PC-3 (cell line): ENCODE data around the gene MPC2. TPM values are rescaled to one million over a fixed set of nuclear protein-coding genes. Genes with fewer than 3 reads are reported as not detected.

Source experiments
- ATAC-seq: fragments of 200-7000 bp; cut with Tn5 transposase; 2 replicates; pipeline ENCODE4 v1.9.1; 2020; ENCODE audit warnings: mild to moderate bottlenecking, moderate library complexity
- BruUV-seq: library from RNA; stranded (reverse); fragments of 400-500 nt; replicated peaks from 2 replicates; lab custom pipeline; 2021; lab: Mats Ljungman, UMichigan
- CTCF ChIA-PET: fragments of 300-600 bp; sonication (Branson Sonifier 250); formaldehyde crosslinking; loops from one replicate; lab custom pipeline; 2022; ENCODE audit warnings: antibody characterized with exemption; lab: Charles Lee
- POLR2A ChIA-PET: fragments of 300-600 bp; sonication (Branson Sonifier 250); formaldehyde crosslinking; loops from one replicate; lab custom pipeline; 2022; ENCODE audit warnings: antibody characterized with exemption; ENCODE audit not compliant: unreplicated experiment; lab: Charles Lee
- DNase-seq: peaks from one replicate; pipeline ENCODE4 v3.0.0-alpha.2; 2015
- H2AFZ ChIP-seq: fragments of 300-600 bp; sonication (generic); 2 replicates; pipeline ENCODE4 v1.6.0; 2016; ENCODE audit warnings: antibody characterized with exemption, low read length
- H3F3A ChIP-seq: fragments of 300-600 bp; sonication (generic); one replicate; pipeline ENCODE4 v1.6.0; 2017; ENCODE audit warnings: antibody characterized with exemption, low read length, control low read depth, mild to moderate bottlenecking; ENCODE audit not compliant: unreplicated experiment
- H3K27ac ChIP-seq: fragments of 300-600 bp; sonication (generic); 2 replicates; pipeline ENCODE4 v1.5.1; 2016; ENCODE audit warnings: mild to moderate bottlenecking, low read length
- H3K27me3 ChIP-seq: fragments of 300-600 bp; sonication (generic); 2 replicates; pipeline ENCODE4 v1.6.1; 2016; ENCODE audit warnings: low read length, mixed read lengths
- H3K36me3 ChIP-seq: fragments of 300-600 bp; sonication (generic); 2 replicates; pipeline ENCODE4 v1.6.1; 2016; ENCODE audit warnings: low read depth, mixed run types, low read length, mixed read lengths
- H3K4me1 ChIP-seq: fragments of 300-600 bp; sonication (generic); 2 replicates; pipeline ENCODE4 v1.5.1; 2016; ENCODE audit warnings: low read length; ENCODE audit not compliant: insufficient read depth
- H3K4me2 ChIP-seq: fragments of 300-600 bp; sonication (generic); 2 replicates; pipeline ENCODE4 v1.6.0; 2016; ENCODE audit warnings: low read length
- H3K4me3 ChIP-seq: fragments of 300-600 bp; sonication (generic); 2 replicates; pipeline ENCODE4 v1.5.1; 2016; ENCODE audit warnings: mild to moderate bottlenecking, low read length, mixed read lengths
- H3K79me2 ChIP-seq: fragments of 300-600 bp; sonication (generic); 2 replicates; pipeline ENCODE4 v1.6.1; 2017; ENCODE audit warnings: low read length, mixed read lengths
- H3K9ac ChIP-seq: fragments of 300-600 bp; sonication (generic); 2 replicates; pipeline ENCODE4 v1.6.0; 2016; ENCODE audit warnings: mild to moderate bottlenecking, low read length
- H3K9me2 ChIP-seq: fragments of 300-600 bp; sonication (generic); replicated peaks from 2 replicates; pipeline ENCODE4 v1.6.1; 2016; ENCODE audit warnings: mixed run types, low read length, mixed read lengths
- H3K9me3 ChIP-seq: fragments of 300-600 bp; sonication (generic); 2 replicates; pipeline ENCODE4 v1.6.1; 2016; ENCODE audit warnings: low read length, mixed read lengths
- H4K20me1 ChIP-seq: fragments of 300-600 bp; sonication (generic); 2 replicates; pipeline ENCODE4 v1.6.1; 2016; ENCODE audit warnings: low read length, mixed read lengths
- CTCF ChIP-seq: fragments of 300-600 bp; sonication (generic); conservative IDR thresholded peaks from 2 replicates; pipeline ENCODE4 v1.5.1; 2017; ENCODE audit warnings: antibody characterized with exemption, low read depth, mild to moderate bottlenecking, low read length
- EZH2 ChIP-seq: fragments of 300-600 bp; sonication (generic); IDR thresholded peaks from one replicate; pipeline ENCODE4 v1.6.1; 2017; ENCODE audit warnings: antibody characterized with exemption, mild to moderate bottlenecking, low read length; ENCODE audit not compliant: unreplicated experiment
- EZH2phosphoT487 ChIP-seq: fragments of 300-600 bp; sonication (generic); IDR thresholded peaks from 2 replicates; pipeline ENCODE4 v1.6.1; 2018; ENCODE audit warnings: mild to moderate bottlenecking, antibody characterized with exemption, low read length, borderline replicate concordance
- intact Hi-C: fragments of 100-400 bp; cut with micrococcal nuclease; formaldehyde crosslinking; loops from 2 replicates; pipeline ENCODE4 v1.9.0; 2023
- total RNA-seq: library from RNA; depleted of rRNA; stranded (reverse); fragments of >200 nt; gene quantifications from 2 replicates; pipeline ENCODE4 v1.2.3, GENCODE V29; 2014

The MPC2 gene
- total RNA-seq, 1 experiment from 2014 or later: 60.8 TPM

- H3K36me3 ChIP-seq: no peaks in the 10 kb centered on the region
- no peak overlapping the region for H2AFZ ChIP-seq
- no peak for TF ChIP-seq CTCF
- no peak for TF ChIP-seq EZH2
- TF ChIP-seq EZH2phosphoT487: no peak
- ChIA-PET POLR2A (no interaction called here), CTCF (no interaction called here)
- peak overlapping the region; percentile 55 for H3K4me2 ChIP-seq
- BruUV-seq: no TSS peak
- no peaks in the 10 kb centered on the region for H3K9me3 ChIP-seq
- no peaks in the 10 kb centered on the region for H3F3A ChIP-seq
- no peaks in the 10 kb centered on the region for H3K79me2 ChIP-seq
- no peaks in the 10 kb centered on the region for H4K20me1 ChIP-seq
- H3K9ac ChIP-seq: no peak overlapping the region
- H3K4me1 ChIP-seq: peaks cover 16% of the 10 kb centered on the region
- ATAC-seq (peak; percentile 6), DNase-seq (no peak)
- intact Hi-C loops: no loop called here
- H3K27ac ChIP-seq: peak overlapping the region; percentile 71; the same call in 1 of the 2 replicates
- no peaks in the 10 kb centered on the region for H3K27me3 ChIP-seq
- no peak overlapping the region for H3K4me3 ChIP-seq
- H3K9me2 ChIP-seq: no peaks in the 10 kb centered on the region
Observed at GRCh38 chr1:167880580-167881021, 56.3 kb downstream of the MPC2 start.

GRCh38 chr1:167879508-167879907, 57.4 kb downstream of the MPC2 start:
- Histone ChIP-seq H3K36me3 (no peaks in the 10 kb centered on the region), H3K27me3 (no peaks in the 10 kb centered on the region), H3F3A (no peaks in the 10 kb centered on the region), H3K9me2 (no peaks in the 10 kb centered on the region), H3K4me1 (peaks cover 16% of the 10 kb centered on the region), H3K4me3 (no peak overlapping the region), H3K9ac (no peak overlapping the region), H3K79me2 (no peaks in the 10 kb centered on the region), H3K4me2 (no peak overlapping the region), H2AFZ (no peak overlapping the region), H4K20me1 (no peaks in the 10 kb centered on the region), H3K27ac (no peak overlapping the region), H3K9me3 (no peaks in the 10 kb centered on the region)
- no peak for ATAC-seq
- intact Hi-C loops: no loop called here
- no peak for DNase-seq
- no peak for TF ChIP-seq CTCF
- TF ChIP-seq EZH2: no peak
- no peak for TF ChIP-seq EZH2phosphoT487
- POLR2A ChIA-PET: no interaction called here
- no TSS peak for BruUV-seq
- CTCF ChIA-PET: no interaction called here

GRCh38 chr1:167878372-167879160, 58.3 kb downstream of the MPC2 start:
- ATAC-seq: no peak
- H3K9me3 ChIP-seq: no peaks in the 10 kb centered on the region
- TF ChIP-seq EZH2 (no peak), EZH2phosphoT487 (no peak), CTCF (no peak)
- H3K27me3 ChIP-seq: no peaks in the 10 kb centered on the region
- H3K4me1 ChIP-seq: peaks cover 16% of the 10 kb centered on the region
- H2AFZ ChIP-seq: no peak overlapping the region
- POLR2A ChIA-PET: no interaction called here
- H4K20me1 ChIP-seq: no peaks in the 10 kb centered on the region
- H3K4me2 ChIP-seq: no peak overlapping the region
- no peak overlapping the region for H3K4me3 ChIP-seq
- no peaks in the 10 kb centered on the region for H3F3A ChIP-seq
- no peaks in the 10 kb centered on the region for H3K36me3 ChIP-seq
- CTCF ChIA-PET: no interaction called here
- H3K27ac ChIP-seq: no peak overlapping the region
- H3K79me2 ChIP-seq: no peaks in the 10 kb centered on the region
- intact Hi-C loops: no loop called here
- no TSS peak for BruUV-seq
- DNase-seq: no peak
- H3K9ac ChIP-seq: no peak overlapping the region
- H3K9me2 ChIP-seq: no peaks in the 10 kb centered on the region
